GM12872 (cell line): ENCODE results near the gene CNOT1.

Experiments used
- CTCF ChIP-seq: IDR thresholded peaks from 3 replicates; pipeline ENCODE4 v1.5.1; 2011; ENCODE audit warnings: low read depth, mild to moderate bottlenecking, low read length, moderate library complexity; ENCODE audit not compliant: insufficient read depth

CNOT1 gene

GRCh38 chr16:58501242-58502131 lies 128.1 kb downstream of the CNOT1 start:
- TF ChIP-seq CTCF: no peak

- no peak for TF ChIP-seq CTCF
Observed at GRCh38 chr16:58500430-58501241, 129.0 kb downstream of the CNOT1 start.

- no peak for TF ChIP-seq CTCF
Observed at GRCh38 chr16:58499615-58500351, 129.8 kb downstream of the CNOT1 start, which contains the start of gene NDRG4. Gene NDRG4 (plus strand): TSS chr16:58500143. CDS start chr16:58500249, 106 bp downstream.

- no peak for TF ChIP-seq CTCF
Observed at GRCh38 chr16:58499092-58499511, 130.5 kb downstream of the CNOT1 start.

GRCh38 chr16:58498341-58499091 lies 131.1 kb downstream of the CNOT1 start:
- TF ChIP-seq CTCF: no peak

GRCh38 chr16:58497935-58498334 lies 131.7 kb downstream of the CNOT1 start:
- no peak for TF ChIP-seq CTCF
